ENCODE results near the gene BABAM2. TPM values are rescaled to one million over a fixed set of nuclear protein-coding genes. Genes with fewer than 3 reads are reported as not detected.

Gene BABAM2
- total and polyA plus RNA-seq, 9 of the 15 experiments (the other 6 are each of a cell fraction or from before 2014, with no cell fraction given) = 10.9 to 37.4 (median 25.6) TPM

GRCh38 chr2:27909901-27910300, 19.4 kb downstream of the BABAM2 start:
- in situ Hi-C loops (cut with MboI) = no loop called here
- ATAC-seq (no peak), FAIRE-seq (no peak), DNase-seq (ENCODE audit: extremely low read depth in 1 of 4, low spot score in 3 of 4) (no peak)
- POLR2A ChIA-PET = no interaction called here
- H2AFZ ChIP-seq (ENCODE audit: low read depth, low read length) = no peak overlapping the region
- no peak overlapping the region for H3K9ac ChIP-seq (ENCODE audit: insufficient read depth in 1 of 2, low read depth in 2 of 2, low read length in 2 of 2)
- H3K4me2 ChIP-seq (ENCODE audit: insufficient read depth, low read length) = no peak overlapping the region
- no peaks in the 10 kb centered on the region for H3K36me3 ChIP-seq (ENCODE audit: control insufficient read depth, insufficient read depth, low read length)
- BruUV-seq (replicated peaks) = no TSS peak
- no peaks in the 10 kb centered on the region; a peak in 2 of 5 replicates for H3K4me1 ChIP-seq (replicated peaks in 1 of 2; ENCODE audit: control insufficient read depth in 2 of 2, insufficient read depth in 2 of 2, low read length in 2 of 2)
- no peaks in the 10 kb centered on the region for H3K9me3 ChIP-seq (replicated peaks; ENCODE audit: control insufficient read depth, insufficient read depth, low read depth, low read length)
- H3K27ac ChIP-seq (ENCODE audit: extremely low read depth, low read depth, low read length) = no peak overlapping the region
- no peak overlapping the region for H3K4me3 ChIP-seq
- H3K9me1 ChIP-seq (ENCODE audit: control insufficient read depth, insufficient read depth, low read length) = no peaks in the 10 kb centered on the region
- 50% methylated on average over 2 of the region's 2 CpGs for WGBS (ENCODE audit: insufficient coverage, low coverage, missing lambda C conversion rate)
- CTCF ChIA-PET (ENCODE audit: low intra/inter-chr PET ratio) = no interaction called here
- intact Hi-C loops (cut with micrococcal nuclease) = no loop called here
- no peaks in the 10 kb centered on the region for H3K79me2 ChIP-seq (ENCODE audit: control insufficient read depth, insufficient read depth, low read length)
- TF ChIP-seq ZNF431 (CRISPR knock-in tag; IDR thresholded peaks at IDR 0.05) = no peak
- no peak for TF ChIP-seq HNRNPLL (IDR thresholded peaks at IDR 0.05; ENCODE audit: low read depth, low read length, poor library complexity, severe bottlenecking)
- no peak for TF ChIP-seq STAG1 (CRISPR knock-in tag; IDR thresholded peaks at IDR 0.05; ENCODE audit: borderline replicate concordance)
- TF ChIP-seq ZZZ3 (IDR thresholded peaks at IDR 0.05) = no peak
- no peak for TF ChIP-seq BRCA1 (IDR thresholded peaks at IDR 0.05)
- no peak for TF ChIP-seq BRCA1 (CRISPR knock-in tag; IDR thresholded peaks at IDR 0.05)
- H3K27me3 ChIP-seq (ENCODE audit: control insufficient read depth in 2 of 2, insufficient read depth in 2 of 2, low read length in 2 of 2) = no peaks in the 10 kb centered on the region
- H4K20me1 ChIP-seq (replicated peaks; ENCODE audit: control insufficient read depth, insufficient read depth, low read length) = no peaks in the 10 kb centered on the region

GRCh38 chr2:27911458-27912210, 21.1 kb downstream of the BABAM2 start:
- BruUV-seq (replicated peaks) = no TSS peak
- Histone ChIP-seq H3K4me2 (ENCODE audit: insufficient read depth, low read length) (no peak overlapping the region), H4K20me1 (replicated peaks; ENCODE audit: control insufficient read depth, insufficient read depth, low read length) (no peaks in the 10 kb centered on the region), H3K27me3 (ENCODE audit: control insufficient read depth in 2 of 2, insufficient read depth in 2 of 2, low read length in 2 of 2) (no peaks in the 10 kb centered on the region), H3K9ac (ENCODE audit: insufficient read depth in 1 of 2, low read depth in 2 of 2, low read length in 2 of 2) (no peak overlapping the region), H3K4me3 (no peak overlapping the region), H2AFZ (ENCODE audit: low read depth, low read length) (no peak overlapping the region), H3K4me1 (replicated peaks in 1 of 2; ENCODE audit: control insufficient read depth in 2 of 2, insufficient read depth in 2 of 2, low read length in 2 of 2) (no peaks in the 10 kb centered on the region; a peak in 2 of 5 replicates), H3K36me3 (ENCODE audit: control insufficient read depth, insufficient read depth, low read length) (no peaks in the 10 kb centered on the region), H3K9me1 (ENCODE audit: control insufficient read depth, insufficient read depth, low read length) (no peaks in the 10 kb centered on the region), H3K27ac (ENCODE audit: extremely low read depth, low read depth, low read length) (no peak overlapping the region), H3K9me3 (replicated peaks; ENCODE audit: control insufficient read depth, insufficient read depth, low read depth, low read length) (no peaks in the 10 kb centered on the region), H3K79me2 (ENCODE audit: control insufficient read depth, insufficient read depth, low read length) (no peaks in the 10 kb centered on the region)
- ATAC-seq (no peak), DNase-seq (ENCODE audit: extremely low read depth in 1 of 4, low spot score in 3 of 4) (no peak), FAIRE-seq (no peak)
- ChIA-PET CTCF (ENCODE audit: low intra/inter-chr PET ratio) (no interaction called here), POLR2A (no interaction called here)
- 55% methylated on average over 2 of the region's 2 CpGs for WGBS (ENCODE audit: insufficient coverage, low coverage, missing lambda C conversion rate)
- in situ Hi-C loops (cut with MboI) = no loop called here
- intact Hi-C loops (cut with micrococcal nuclease) = no loop called here
- TF ChIP-seq MCM7 (IDR thresholded peaks at IDR 0.05) (no peak), SMARCC2 (IDR thresholded peaks at IDR 0.05; ENCODE audit: low read depth) (no peak), DDX20 (tag; IDR thresholded peaks at IDR 0.05; ENCODE audit: low read depth) (no peak), EHMT2 (IDR thresholded peaks at IDR 0.05) (no peak), ERF (CRISPR knock-in tag; IDR thresholded peaks at IDR 0.05) (no peak), ZNF239 (CRISPR knock-in tag; IDR thresholded peaks at IDR 0.05) (no peak), ZNF584 (CRISPR knock-in tag; IDR thresholded peaks at IDR 0.05; ENCODE audit: low read depth) (no peak), CBX5 (IDR thresholded peaks at IDR 0.05; ENCODE audit: borderline replicate concordance, low read depth) (no peak), ZNF280B (CRISPR knock-in tag; IDR thresholded peaks at IDR 0.05) (no peak), SRF (CRISPR knock-in tag; IDR thresholded peaks at IDR 0.05) (no peak)
